22Rv1 (cell line): ENCODE results near the gene C2CD3.

Source experiments
- H3K27ac ChIP-seq: fragments of 450-650 bp; 2 replicates; pipeline ENCODE4 v1.5.1; 2017
- ZFX ChIP-seq: fragments of 450-650 bp; IDR thresholded peaks from 2 replicates; pipeline ENCODE4 v1.6.1; 2017; ENCODE audit warnings: antibody characterized with exemption, borderline replicate concordance
- TF ChIP-seq, protein P1 (sequence below): fragments of 450-650 bp; IDR thresholded peaks from 2 replicates; pipeline ENCODE4 v1.5.1; 2017; ENCODE audit warnings: mild to moderate bottlenecking

C2CD3 gene

DNA sequence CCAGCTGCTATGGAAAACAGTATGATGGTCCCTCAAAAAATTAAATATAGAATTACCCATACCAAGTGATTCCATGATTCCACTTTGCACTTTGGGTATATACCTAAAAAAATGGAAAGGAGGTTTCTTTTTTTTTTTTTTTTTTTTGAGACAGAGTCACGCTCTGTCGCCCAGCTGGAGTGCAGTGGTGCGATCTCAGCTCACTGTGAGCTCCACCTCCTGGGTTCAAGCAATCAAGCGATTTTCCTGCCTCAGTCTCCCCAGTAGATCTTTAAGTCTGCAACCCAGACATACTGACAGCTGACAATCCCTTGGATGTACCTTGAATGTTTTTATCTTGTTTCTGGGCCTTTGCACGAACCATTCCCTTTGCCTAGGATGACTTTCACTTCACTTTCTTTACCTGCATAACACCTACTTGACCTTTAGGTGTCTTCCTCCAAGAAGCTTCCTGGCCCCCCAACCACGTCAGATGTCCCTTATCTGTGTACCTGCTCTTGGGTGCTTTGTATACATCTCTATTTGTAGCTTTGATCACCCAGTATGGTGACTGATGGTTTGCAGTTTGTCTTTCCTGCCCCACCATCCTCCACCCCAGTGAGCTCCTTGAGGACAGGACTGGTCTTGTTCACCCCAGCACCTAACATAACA is 173.6 kb downstream of the C2CD3 start:
- no peak for TF ChIP-seq ZFX
- TF ChIP-seq, protein P1, sequence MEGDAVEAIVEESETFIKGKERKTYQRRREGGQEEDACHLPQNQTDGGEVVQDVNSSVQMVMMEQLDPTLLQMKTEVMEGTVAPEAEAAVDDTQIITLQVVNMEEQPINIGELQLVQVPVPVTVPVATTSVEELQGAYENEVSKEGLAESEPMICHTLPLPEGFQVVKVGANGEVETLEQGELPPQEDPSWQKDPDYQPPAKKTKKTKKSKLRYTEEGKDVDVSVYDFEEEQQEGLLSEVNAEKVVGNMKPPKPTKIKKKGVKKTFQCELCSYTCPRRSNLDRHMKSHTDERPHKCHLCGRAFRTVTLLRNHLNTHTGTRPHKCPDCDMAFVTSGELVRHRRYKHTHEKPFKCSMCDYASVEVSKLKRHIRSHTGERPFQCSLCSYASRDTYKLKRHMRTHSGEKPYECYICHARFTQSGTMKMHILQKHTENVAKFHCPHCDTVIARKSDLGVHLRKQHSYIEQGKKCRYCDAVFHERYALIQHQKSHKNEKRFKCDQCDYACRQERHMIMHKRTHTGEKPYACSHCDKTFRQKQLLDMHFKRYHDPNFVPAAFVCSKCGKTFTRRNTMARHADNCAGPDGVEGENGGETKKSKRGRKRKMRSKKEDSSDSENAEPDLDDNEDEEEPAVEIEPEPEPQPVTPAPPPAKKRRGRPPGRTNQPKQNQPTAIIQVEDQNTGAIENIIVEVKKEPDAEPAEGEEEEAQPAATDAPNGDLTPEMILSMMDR = no peak
- no peak overlapping the region for H3K27ac ChIP-seq

DNA sequence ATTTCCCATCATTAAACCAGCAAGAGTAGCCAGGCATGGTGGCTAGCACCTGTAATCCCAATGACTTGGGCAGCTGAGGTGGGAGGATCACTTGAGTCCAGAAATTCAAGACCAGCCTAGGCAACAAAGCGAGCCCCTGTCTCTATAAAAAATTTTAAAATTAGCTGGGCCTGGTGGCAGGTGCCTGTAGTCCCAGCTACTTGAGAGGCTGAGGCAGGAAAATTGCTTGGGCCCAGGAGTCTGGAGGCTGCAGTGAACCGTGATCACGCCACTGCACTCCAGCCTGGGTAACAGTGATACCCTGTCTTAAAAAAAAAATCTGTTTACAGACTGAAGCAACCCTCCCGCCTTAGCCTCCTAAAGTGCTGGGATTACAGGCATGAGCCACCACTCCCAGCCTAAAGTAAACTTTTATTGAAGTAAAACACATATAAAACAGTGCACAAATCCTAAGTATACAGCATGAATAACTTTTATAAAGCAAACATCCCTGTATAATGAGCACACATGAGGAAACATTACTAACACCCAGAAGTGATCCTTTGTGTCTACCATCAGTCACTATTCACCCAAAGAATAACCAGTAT is 174.5 kb downstream of the C2CD3 start:
- no peak overlapping the region for H3K27ac ChIP-seq

DNA sequence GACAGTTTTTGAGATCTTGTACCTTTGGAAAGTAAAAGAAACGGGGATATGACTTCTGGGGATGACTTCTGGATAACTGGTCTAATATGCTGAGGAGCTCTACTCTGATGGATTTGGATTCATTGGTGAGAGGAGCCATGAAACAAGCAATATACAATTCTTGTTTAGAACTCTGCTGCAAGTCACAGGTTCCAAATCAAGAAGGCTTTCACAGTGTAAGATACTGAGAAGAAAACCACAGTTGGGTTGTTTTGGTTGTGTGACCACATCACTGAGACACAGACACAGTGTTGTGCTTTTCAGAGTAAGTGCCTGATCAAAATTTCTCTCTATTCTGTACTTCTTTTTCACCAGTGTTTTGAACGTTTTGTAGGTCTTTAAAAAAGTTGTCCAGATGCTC is 175.1 kb downstream of the C2CD3 start:
- TF ChIP-seq, protein P1 = no peak
- no peak for TF ChIP-seq ZFX
- H3K27ac ChIP-seq = no peak overlapping the region

More for the DNA sequence above, 174.5 kb downstream of the C2CD3 start:
- TF ChIP-seq, protein P1 = no peak

DNA sequence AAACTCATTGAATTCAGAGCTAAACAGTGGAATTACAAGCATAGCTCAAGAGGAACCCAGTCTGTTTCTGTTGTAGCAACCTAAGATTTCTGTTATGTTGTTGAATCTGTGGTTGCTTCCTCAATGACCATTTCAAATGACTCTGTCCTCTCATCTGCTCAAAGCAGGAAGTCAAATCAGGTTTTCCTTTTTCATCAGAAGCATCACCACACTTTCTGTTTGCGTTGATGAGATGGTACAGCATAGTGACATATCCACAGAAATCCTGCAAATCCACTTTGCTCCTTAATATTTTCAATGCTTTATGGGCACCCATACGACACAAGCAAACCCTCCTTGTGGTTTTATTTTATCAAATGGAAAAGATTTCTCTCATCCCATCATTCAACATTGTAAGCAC is 175.6 kb downstream of the C2CD3 start:
- no peak overlapping the region for H3K27ac ChIP-seq
- TF ChIP-seq, protein P1 = no peak
- no peak for TF ChIP-seq ZFX

DNA sequence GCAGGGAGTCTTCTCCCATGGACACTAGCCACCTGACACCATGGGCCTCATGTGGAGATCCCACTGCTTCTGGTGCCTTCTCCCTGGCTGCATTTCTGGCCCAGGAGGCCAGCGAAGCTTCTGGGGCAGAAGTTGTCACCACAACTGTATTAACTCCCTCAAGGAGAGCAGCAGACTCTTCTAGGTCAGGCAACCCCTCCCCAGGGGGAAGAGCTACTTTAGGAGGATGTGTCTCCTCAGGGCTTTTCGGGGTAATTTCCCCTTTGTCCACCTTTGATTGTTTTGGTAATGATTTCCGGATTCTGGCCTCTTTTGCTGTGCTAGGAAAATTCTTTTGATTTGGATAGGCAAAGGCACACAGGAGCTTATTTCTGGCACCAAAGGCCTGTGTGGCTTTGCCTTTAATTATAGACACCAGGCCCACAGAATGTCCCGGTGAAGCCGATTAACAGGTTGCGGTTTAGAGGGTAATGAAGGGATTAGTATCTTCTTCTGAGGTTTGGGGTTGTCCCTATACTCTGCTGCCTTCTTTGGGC is 179.3 kb downstream of the C2CD3 start:
- H3K27ac ChIP-seq = no peak overlapping the region
- no peak for TF ChIP-seq ZFX
- TF ChIP-seq, protein P1 = no peak

DNA sequence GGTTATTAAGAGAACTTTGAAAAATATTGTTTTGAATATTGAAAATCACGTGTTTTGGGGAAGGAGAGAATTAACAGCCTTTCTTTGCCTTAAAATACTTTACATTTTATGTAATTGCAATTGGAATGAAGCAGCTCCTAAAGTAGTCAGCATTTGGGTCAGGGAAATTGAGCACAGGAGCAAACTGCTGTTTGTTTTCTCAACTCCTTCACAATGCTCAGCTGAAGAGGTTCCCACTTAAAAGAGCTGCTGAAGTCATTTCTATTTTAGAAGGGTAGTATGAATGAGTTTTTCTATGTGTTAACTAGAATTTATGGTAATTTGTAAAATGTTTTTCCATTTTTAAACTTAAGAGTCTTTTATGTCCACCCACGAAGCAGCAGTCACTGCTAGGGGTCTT is 180.1 kb downstream of the C2CD3 start:
- H3K27ac ChIP-seq = no peak overlapping the region
- TF ChIP-seq, protein P1 = no peak
- TF ChIP-seq ZFX = no peak

DNA sequence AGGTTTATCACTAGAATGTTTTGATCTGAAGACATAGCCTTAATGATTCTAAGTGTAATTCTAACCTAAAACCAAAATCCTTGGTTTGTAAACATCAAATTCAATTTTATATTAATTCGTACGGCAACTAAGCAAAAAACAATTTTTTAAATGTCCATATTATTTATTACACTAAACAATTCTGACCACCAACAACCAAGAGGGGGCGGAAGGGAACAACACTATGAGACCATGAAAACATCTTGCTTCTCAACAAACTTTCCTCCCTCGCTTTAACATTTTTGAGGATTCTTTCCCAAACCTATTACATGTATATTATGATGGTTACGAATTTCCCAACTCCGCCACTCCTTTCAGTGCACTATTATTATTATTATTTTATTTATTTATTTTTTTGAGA is 181.6 kb downstream of the C2CD3 start:
- no peak overlapping the region for H3K27ac ChIP-seq
- TF ChIP-seq ZFX = no peak
- TF ChIP-seq, protein P1 = 0 out of 2 replicates have a peak, but pooled peaks have one; percentile 10
